Jurkat, Clone E6-1 (cell line): ENCODE data around the gene FKBP4.

Source experiments
- DNase-seq: peaks from one replicate; pipeline ENCODE4 v3.0.0-alpha.2; 2011; ENCODE audit warnings: low read depth, low spot score
- H3K4me3 ChIP-seq: 2 replicates; pipeline ENCODE4 v1.5.1; 2011; ENCODE audit warnings: mild to moderate bottlenecking, low read length, control low read depth, moderate library complexity

The FKBP4 gene

DNA sequence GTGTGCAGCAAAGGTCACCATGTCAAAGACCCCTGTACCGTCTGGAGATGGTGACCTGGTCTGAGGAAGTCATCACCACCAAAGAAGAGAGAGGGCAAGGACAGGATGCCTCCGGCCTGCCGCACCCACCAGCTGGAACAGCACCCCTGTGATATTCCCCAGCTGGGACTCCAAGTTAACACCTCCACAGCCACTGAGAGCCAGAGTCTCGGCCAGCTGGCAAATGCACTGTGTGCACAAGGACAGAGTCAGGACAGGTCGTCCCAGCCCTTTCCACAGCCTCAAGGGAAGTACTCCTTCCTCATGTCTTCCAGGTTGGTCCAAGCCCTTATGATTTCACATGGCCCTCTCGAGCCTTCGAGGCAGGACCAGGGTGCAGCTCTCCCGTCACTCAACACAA lies 19.3 kb upstream of the FKBP4 start:
- H3K4me3 ChIP-seq, result no peak overlapping the region
- DNase-seq, result no peak

GRCh38 chr12:2776129-2776806 lies 18.5 kb upstream of the FKBP4 start:
- H3K4me3 ChIP-seq, result no peak overlapping the region
- no peak for DNase-seq

GRCh38 chr12:2779281-2779680 lies 15.5 kb upstream of the FKBP4 start:
- DNase-seq, result no peak

DNA sequence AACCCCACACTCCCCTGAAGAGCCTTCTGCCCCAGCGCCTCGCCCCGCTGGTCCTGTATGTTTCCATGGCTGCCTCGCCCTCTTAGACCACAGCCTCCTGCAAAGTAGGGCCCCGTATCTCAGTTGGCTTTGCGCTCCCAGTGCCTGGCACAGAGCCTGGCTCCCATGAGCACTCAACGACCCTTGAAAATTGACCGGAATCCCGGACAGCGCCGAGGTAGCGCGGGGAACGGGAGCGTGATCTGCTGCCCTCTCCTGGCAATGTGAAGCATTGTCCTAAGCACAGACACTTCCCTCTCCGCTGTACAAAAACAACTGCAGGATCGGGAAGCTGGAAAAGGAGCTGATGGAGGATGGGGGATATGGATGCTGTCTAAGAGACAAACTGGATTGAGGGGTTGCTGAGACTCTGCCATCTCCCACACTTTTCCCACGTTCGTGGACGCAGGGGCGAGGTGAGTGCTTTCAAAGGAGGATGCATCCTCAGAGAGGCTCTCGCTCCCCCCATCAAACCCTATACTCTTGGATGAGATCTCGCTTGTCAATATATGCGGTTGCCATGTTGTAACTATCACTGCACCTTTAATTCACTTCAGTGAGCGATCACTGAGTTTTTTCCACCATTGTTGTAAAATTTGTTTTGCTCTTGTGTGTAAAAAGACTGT lies 10.7 kb upstream of the FKBP4 start:
- peak; percentile 16 for DNase-seq
- H3K4me3 ChIP-seq, result peak overlapping the region; percentile 57

More at GRCh38 chr12:2779281-2779680, 15.5 kb upstream of the FKBP4 start:
- H3K4me3 ChIP-seq, result no peak overlapping the region

DNA sequence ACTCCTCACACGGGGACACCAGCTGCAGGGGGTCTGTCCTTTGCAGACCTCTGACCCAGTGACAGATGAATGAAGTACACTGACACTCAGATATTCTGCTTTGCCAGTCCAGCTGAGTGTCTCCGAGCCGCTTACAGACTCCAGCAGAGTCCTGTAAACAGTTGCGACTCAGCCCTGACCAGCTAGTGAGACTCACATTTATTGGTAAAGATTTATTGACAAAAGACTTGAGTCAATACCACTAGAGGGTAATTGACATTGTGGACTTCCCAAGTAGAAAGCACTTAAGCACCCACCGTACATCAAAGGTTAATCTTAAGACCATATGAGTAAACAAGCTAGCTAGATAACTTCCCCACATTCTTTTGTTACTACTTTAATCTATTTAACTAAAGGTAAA lies 9.8 kb upstream of the FKBP4 start:
- no peak for DNase-seq

GRCh38 chr12:2791089-2791488 lies 3.7 kb upstream of the FKBP4 start:
- DNase-seq, result no peak
- no peak overlapping the region for H3K4me3 ChIP-seq

More for the DNA sequence above, 9.8 kb upstream of the FKBP4 start:
- H3K4me3 ChIP-seq, result no peak overlapping the region

DNA sequence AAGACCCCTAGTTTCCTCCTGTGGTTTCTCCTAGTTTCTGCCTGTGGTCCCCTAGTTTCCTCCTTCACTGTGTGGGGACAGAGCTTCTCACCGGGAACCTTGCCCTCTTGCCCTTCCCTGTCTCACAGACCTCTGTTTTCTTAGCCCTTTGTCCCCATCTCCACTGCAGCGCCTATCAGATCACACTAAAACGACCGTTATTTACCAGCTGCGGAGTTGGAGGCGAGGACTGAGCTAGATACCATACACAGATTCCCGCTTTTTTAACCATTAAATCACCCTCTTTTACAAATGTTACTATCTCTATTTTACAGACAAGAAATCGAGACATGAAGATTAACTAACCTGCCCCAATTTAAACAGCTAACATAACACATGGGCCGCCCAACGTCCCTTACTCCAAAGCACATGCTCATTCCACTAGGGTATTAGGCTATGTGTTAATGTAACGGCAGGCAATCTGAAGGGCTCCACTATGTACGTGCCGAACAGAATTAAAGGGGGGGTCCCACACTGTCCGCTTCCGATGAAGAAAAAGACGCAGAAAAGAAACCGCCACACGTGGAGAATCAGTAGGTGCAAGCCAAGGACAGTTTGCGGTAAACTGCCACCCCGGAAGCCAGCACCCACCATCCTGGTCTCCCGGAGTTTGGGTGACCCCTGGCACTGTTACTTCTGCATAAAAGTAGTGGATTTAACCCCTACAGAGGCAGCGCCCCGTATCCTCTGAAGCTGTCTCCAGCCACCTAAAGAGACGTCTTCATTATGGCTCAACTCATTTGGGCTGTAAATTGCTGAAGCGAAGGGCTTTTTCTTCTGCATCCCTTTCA lies 1.9 kb upstream of the FKBP4 start:
- no peak overlapping the region for H3K4me3 ChIP-seq
- no peak for DNase-seq

DNA sequence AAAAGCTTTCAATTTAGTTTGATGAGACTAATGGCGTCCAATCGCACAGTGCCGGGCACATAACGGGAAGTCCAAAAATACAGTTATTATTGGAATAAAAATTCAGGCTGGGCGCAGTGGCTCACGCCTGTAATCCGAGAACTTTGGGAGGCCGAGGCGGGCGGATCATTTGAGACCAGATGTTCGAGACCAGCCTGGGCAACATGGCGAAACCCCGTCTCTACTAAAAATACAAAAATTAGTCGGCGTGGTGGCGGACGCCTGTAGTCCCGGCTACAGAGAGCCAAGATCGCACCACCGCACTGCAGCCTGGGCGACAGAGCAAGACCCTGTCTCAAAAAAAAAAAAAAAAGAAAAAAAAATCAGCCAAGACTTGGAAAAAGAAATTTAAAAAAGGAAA lies 1.2 kb upstream of the FKBP4 start:
- no peak for DNase-seq
- no peak overlapping the region for H3K4me3 ChIP-seq

DNA sequence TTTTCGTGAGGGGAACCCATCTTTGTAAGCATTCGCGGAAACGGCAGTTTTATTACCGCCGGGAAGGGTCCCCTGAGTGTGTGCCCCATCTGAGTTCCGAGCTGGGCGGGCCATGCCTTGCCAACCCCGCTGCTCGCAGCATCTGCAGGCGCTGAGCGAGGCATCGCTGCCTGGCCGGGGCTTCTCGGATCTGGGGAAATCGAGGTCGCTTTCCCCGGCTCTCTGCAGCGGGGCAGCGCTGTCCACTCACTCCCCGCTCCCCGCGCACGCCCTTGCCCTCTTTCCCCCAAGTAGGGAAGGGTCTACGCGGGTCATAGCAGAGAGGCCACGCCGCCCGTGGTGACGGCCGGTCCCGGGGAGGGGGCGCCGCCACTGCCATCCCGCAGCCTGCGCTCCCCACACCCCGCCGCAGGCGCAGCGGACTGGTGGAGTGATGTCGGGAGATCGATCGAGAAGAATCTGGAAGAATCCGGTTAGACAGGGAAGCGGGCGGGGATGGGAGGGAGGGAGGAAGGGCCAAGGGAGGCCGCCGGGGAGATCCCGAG lies 507 bp upstream of the FKBP4 start:
- H3K4me3 ChIP-seq, result peak overlapping the region; percentile 82
- no peak for DNase-seq

- DNase-seq, result peak; percentile 25
- peak overlapping the region; percentile 82 for H3K4me3 ChIP-seq
These were observed 769 bp downstream of the FKBP4 start for GRCh38 chr12:2795291-2796186.

GRCh38 chr12:2796187-2796666 lies 1.5 kb downstream of the FKBP4 start:
- H3K4me3 ChIP-seq, result peak overlapping the region; percentile 82
- no peak for DNase-seq

DNA sequence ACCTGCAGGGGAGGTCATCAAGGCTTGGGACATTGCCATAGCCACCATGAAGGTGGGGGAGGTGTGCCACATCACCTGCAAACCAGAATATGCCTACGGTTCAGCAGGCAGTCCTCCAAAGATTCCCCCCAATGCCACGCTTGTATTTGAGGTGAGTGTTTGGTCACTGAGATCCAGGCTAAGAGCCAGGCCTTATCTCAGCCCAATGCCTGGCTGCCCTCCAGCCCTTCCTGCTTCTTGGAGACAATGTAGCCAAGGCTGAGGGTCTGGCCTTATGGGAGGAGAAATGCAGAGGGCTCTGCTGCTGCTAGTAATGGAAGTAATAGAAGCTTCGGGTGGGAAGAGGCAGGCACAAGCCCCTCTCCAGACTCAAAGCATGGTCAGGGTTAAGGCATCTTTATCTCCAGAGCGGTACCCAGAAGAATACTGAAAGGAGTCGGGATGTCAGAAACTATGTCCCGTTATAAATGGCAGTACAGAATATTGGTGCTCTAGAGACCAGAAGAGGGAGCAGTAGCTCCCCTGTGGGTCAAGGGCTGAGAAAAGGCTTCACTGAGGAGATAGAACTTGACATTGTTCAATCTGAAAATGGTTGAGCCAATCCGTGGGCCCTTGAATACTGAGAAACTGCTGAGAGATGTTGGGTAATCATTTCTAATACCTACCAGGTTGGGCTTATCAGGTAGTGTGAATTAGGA lies 3.1 kb downstream of the FKBP4 start:
- no peak for DNase-seq
- no peak overlapping the region for H3K4me3 ChIP-seq

DNA sequence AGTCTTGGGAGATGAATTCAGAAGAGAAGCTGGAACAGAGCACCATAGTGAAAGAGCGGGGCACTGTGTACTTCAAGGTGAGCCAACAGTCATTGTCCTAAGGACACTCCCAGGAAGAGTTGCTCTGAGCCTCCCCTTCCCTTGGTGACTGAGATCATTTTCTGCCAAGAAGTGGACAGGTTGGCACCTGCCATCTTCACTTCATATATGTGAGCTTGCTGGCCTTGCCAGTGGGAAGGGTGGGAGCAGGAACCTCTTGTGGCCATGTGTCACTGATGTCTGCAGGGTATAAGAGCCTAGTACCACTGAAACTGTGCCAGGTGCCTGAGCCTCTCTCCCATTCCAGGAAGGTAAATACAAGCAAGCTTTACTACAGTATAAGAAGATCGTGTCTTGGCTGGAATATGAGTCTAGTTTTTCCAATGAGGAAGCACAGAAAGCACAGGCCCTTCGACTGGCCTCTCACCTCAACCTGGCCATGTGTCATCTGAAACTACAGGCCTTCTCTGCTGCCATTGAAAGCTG lies 5.3 kb downstream of the FKBP4 start:
- no peak overlapping the region for H3K4me3 ChIP-seq
- DNase-seq, result no peak

DNA sequence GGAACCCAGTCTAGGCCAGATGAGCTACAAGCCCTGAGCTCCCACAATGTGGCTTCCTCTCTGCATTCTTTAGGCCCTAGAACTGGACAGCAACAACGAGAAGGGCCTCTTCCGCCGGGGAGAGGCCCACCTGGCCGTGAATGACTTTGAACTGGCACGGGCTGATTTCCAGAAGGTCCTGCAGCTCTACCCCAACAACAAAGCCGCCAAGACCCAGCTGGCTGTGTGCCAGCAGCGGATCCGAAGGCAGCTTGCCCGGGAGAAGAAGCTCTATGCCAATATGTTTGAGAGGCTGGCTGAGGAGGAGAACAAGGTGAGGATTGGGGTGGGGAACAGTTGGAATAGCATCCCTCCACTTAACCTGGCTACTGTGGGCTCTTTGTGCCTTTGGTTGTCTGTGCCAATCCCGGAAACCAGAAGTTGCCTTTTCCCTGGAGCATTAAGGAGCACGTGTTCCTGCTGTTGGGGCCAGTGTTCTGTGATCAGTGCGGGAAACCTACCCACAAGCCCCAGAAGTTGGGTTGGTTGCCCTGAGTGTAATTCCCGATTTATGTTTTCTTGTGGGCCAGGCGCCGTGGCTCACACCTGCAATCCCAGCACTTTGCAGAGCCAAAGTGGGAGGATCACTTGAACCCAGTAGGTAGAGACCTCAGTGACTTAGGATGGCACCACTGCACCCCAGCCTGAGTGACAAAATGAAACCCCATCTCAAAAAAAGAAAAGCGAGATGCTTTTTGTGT lies 6.4 kb downstream of the FKBP4 start:
- H3K4me3 ChIP-seq, result no peak overlapping the region
- no peak for DNase-seq

- DNase-seq, result no peak
- no peak overlapping the region for H3K4me3 ChIP-seq
These were observed 9.0 kb downstream of the FKBP4 start for GRCh38 chr12:2803635-2804392.

- DNase-seq, result no peak
- H3K4me3 ChIP-seq, result no peak overlapping the region
These were observed 9.8 kb downstream of the FKBP4 start for GRCh38 chr12:2804393-2805142.
